Renal cortical epithelial cell (primary cell): Measurements from ENCODE around the gene CYP3A4. TPM values are rescaled to one million over a fixed set of nuclear protein-coding genes. Genes with fewer than 3 reads are reported as not detected.
"Not testable (repeated sequence)": the region's sequence is repeated elsewhere in the genome, so short reads cannot be mapped to it uniquely, and the experiment has no call there.

Experiments used
- DNase-seq: peaks from one replicate; pipeline ENCODE4 v3.0.0-alpha.2; 2011; ENCODE audit warnings: low read depth
- total RNA-seq: library from RNA; depleted of rRNA; stranded (reverse); fragments of >200 nt; gene quantifications from 2 replicates; pipeline ENCODE4 v1.2.3, GENCODE V29; 2014

CYP3A4 gene
- total RNA-seq, 1 donor from 2014 or later, result not detected

DNA sequence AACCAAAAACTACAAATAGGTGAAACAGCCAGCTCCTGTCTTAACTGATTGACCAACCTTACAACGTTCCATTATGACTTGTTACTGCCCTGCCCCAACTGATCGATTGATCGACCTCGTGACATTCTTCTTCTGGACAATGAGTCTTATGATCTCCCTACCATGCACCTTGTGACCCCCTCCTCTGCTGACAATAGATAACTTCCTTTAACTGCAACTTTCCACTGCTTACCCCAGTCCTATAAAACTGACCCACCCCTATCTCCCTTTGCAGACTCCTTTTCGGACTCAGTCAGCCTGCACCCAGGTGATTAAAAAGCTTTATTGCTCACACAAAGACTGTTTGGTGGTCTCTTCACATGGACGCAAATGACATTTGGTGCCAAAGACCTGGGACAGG lies 60.8 kb downstream of the CYP3A4 start:
- DNase-seq, result not testable (repeated sequence)

DNA sequence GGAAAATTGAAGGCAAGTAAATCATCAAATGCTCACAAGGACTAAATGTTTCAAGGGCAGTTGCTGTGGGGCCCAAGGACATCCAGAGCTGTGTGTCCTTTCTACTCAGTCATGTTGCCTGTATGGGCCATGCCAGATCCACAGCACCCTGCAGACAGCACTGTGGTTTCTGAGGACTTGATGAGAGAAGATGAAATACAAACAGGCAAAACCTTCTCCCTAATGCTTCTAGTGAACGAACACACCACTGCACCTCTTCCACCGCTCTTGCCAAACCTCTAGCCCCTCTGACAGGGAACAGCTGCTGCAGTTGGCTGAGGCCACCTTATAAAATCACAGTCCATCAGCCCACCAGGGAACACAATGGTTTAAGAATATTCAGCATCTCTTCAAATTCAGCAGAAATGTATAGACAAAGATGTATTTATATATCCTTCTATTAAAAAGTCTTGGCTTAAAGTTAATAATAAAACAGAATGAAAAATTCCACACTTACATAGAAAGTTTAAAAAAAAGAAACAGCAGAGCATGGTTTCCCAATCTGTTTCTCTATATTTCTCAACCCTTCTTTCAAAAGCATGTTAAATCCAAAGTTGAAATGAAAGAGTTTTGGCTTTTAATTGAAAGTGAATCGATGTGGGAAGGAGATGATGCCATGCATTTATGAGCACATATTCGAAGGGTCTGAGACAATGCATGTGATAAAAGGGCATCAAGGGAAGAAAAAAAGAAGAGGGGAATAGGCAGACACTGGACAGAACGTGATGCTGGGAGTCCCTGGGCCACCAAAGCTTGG lies 63.0 kb downstream of the CYP3A4 start:
- DNase-seq, result no peak

DNA sequence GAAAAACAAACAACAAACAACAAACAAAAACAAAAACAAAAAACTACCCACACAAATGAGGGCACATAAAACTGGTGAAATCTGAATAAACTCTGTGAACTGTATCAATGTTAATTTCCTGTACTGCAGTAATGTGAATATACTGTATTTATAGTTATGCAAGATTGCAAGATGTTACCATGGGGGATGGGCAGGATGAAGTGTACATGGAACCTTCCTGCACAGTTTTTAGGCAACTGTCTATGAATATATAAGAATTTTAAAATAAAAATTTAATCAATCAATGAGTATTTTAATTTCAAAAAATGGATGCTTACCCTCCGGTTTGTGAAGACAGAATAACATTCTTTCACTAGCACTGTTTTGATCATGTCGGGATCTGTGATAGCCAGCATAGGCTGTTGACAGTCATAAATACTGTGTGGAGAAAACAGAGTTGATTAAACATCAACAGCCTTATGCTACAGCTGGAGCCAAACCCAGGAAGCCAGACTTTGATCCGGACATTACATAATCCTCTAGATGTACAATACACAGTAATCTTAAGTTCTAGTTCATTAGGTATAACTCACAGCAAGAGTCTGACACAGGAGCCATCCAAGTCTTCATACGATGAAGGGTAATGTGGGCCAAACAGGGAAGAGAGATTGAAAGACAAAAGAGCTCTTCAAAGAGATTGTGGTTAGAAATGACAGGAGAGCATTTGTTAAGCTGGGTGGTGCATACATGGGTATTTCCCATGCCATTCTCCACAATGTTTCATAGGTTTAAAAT lies 63.8 kb downstream of the CYP3A4 start:
- DNase-seq, result peak; percentile 67

DNA sequence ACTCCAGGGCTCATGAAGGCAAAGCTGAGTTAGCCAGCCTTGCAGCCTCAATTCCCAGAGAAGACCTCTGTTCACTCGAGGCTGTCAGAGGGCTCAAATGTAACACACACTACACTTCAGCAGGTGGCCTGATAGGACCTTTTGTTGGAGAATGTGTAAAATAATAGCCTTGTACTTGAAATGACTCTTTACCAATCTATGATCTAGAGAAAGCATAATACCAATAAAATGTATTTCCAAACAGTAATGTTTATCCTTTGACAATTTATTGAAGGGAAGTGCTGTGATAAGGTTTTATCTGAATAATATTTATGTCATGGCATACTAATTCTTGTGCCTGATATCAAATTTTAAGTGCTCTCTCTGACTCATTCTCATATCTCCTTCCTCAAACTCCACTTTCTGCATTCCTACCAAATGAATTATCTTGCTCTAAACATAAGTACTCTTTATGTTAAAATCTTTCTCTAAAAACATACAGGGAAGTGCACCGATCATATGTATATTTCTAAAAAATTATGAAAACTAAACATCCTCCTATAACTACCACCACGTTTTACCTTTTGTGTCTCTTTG lies 69.9 kb downstream of the CYP3A4 start:
- DNase-seq, result no peak

DNA sequence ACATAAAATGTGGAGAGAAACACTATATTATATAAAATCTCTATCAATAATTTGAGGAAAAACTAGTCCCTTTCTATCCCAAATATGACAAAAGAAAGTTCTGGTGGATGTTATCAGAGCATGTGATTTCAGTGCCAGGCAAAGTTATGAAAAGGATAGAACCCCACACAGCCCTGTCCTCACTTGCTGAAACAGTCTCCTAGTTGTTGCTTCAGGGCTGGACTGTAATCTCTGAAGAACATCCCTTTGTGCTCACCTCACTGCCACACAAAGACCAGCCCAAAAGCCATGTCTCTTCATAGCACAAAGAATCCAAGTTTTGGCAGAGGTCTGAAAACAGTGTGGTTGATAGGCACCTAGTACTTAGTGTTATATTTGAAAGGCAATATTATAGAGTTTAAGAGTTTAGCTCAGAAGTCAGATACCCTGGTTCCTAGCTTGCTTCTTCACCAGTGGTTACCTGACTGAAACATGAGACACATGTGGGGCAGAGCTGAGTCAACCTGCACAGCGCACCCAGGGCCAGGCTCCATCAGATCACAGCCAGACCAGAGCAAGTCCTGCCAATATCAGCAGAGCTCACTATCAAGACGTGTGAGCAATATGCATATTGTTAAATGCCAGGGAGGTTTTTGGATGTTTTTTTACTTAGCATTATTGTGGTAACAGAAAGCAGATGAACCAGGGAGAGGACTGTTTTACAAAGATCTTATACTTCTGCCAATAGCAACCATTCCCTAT lies 74.0 kb downstream of the CYP3A4 start:
- no peak for DNase-seq

DNA sequence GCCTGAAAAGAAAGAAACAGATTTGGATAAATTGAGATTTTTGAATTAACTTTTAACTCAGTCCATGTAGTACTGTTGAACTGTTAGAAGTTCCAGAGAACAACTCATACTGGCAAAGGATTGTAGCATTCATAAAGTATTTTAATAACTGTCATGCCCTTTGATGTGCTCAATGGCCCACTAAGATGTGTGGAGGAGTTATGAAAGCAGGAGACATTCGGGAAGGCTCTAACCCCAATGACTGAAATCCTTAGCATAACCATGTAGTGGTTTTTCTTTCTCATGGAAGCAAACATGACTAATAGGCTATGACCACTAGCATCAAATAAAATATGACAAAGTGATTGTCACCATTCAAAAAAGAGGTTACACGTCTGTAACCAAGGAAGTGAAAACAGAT lies 74.7 kb downstream of the CYP3A4 start:
- DNase-seq, result no peak

DNA sequence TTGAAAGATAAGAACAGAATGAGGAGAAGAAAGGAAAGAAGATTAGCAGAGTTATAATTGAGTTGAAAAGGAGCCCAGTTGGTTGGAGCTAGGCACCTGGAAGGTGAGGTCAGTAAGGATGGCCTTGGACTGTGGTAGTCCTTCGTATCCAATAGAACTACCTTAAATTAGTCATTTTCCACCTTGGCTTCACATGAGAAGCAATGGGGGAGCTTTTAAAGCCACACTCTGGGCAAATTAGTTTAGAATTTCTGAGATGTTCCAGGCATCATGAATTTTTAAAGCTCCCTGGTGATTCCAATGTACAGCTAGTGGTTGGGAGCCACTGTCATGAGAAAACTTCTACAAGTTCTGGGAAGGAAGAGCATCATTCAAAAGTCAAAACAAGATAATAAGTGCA lies 76.9 kb downstream of the CYP3A4 start:
- no peak for DNase-seq

Other genes starting within 250 kb of the CYP3A4 start
- 7.5 and 13.3 TPM in 2 replicates for gene FAM200A, start 232.1 kb downstream of the CYP3A4 start, total RNA-seq
- 69.5 and 91.5 TPM in 2 replicates for gene ZNF655, start 225.5 kb downstream of the CYP3A4 start, total RNA-seq
- gene TMEM225B, start 185.9 kb downstream of the CYP3A4 start, total RNA-seq, result 0.55 TPM in 1 of 2 replicates, not detected in the other
- gene ZSCAN25, start 167.2 kb downstream of the CYP3A4 start, total RNA-seq, result 10.1 and 16.6 TPM in 2 replicates
- 7.3 and 13.1 TPM in 2 replicates for gene CYP3A5, start 104.2 kb downstream of the CYP3A4 start, total RNA-seq
- gene CYP3A7, start 49.0 kb downstream of the CYP3A4 start, total RNA-seq, result not detected in 2 replicates
- gene CYP3A43, start 43.8 kb upstream of the CYP3A4 start, total RNA-seq, result not detected in 2 replicates
- gene OR2AE1, start 92.8 kb upstream of the CYP3A4 start, total RNA-seq, result 0.15 TPM in 1 of 2 replicates, not detected in the other
- 21.2 and 35.4 TPM in 2 replicates for gene TRIM4, start 135.3 kb upstream of the CYP3A4 start, total RNA-seq
- not detected in 2 replicates for gene GJC3, start 145.4 kb upstream of the CYP3A4 start, total RNA-seq
- gene AZGP1, start 191.8 kb upstream of the CYP3A4 start, total RNA-seq, result not detected in 2 replicates
- gene ZKSCAN1, start 231.4 kb upstream of the CYP3A4 start, total RNA-seq, result 33.9 and 70.8 TPM in 2 replicates